Measurements from ENCODE around the gene MEG3.

Gene MEG3

GRCh38 chr14:100841066-100841760 lies 15.3 kb downstream of the MEG3 start:
- Mint-ChIP-seq H3K4me1 (no peaks in the 10 kb centered on the region), H3K27me3 (peaks cover 36% of the 10 kb centered on the region), H3K4me3 (no peak overlapping the region), H3K36me3 (no peaks in the 10 kb centered on the region), H3K9me3 (no peaks in the 10 kb centered on the region), H3K27ac (no peak overlapping the region)
- ATAC-seq, result no peak

GRCh38 chr14:100841761-100842403 lies 16.0 kb downstream of the MEG3 start:
- Mint-ChIP-seq H3K36me3 (no peaks in the 10 kb centered on the region), H3K4me1 (no peaks in the 10 kb centered on the region), H3K9me3 (no peaks in the 10 kb centered on the region), H3K27me3 (peaks cover 30% of the 10 kb centered on the region), H3K4me3 (no peak overlapping the region), H3K27ac (no peak overlapping the region)
- ATAC-seq, result no peak

GRCh38 chr14:100842799-100843198 lies 16.9 kb downstream of the MEG3 start:
- no peak for ATAC-seq

GRCh38 chr14:100844082-100844408 lies 18.1 kb downstream of the MEG3 start:
- no peaks in the 10 kb centered on the region for H3K4me1 Mint-ChIP-seq
- H3K27me3 Mint-ChIP-seq, result peaks cover 9% of the 10 kb centered on the region
- no peak for ATAC-seq
- H3K27ac Mint-ChIP-seq, result no peak overlapping the region
- H3K36me3 Mint-ChIP-seq, result no peaks in the 10 kb centered on the region
- H3K4me3 Mint-ChIP-seq, result no peak overlapping the region
- H3K9me3 Mint-ChIP-seq, result no peaks in the 10 kb centered on the region

More at GRCh38 chr14:100842799-100843198, 16.9 kb downstream of the MEG3 start:
- Mint-ChIP-seq H3K9me3 (no peaks in the 10 kb centered on the region), H3K4me3 (no peak overlapping the region), H3K27me3 (peaks cover 22% of the 10 kb centered on the region), H3K4me1 (no peaks in the 10 kb centered on the region), H3K27ac (no peak overlapping the region), H3K36me3 (no peaks in the 10 kb centered on the region)

- Mint-ChIP-seq H3K4me3 (no peak overlapping the region), H3K4me1 (no peaks in the 10 kb centered on the region), H3K27ac (no peak overlapping the region), H3K36me3 (no peaks in the 10 kb centered on the region), H3K9me3 (no peaks in the 10 kb centered on the region), H3K27me3 (peaks cover 9% of the 10 kb centered on the region)
- no peak for ATAC-seq
Observed at GRCh38 chr14:100844421-100844820, 18.5 kb downstream of the MEG3 start.

GRCh38 chr14:100844846-100845245 lies 18.9 kb downstream of the MEG3 start:
- no peak for ATAC-seq
- Mint-ChIP-seq H3K27ac (no peak overlapping the region), H3K4me1 (no peaks in the 10 kb centered on the region), H3K27me3 (peaks cover 8% of the 10 kb centered on the region), H3K4me3 (no peak overlapping the region), H3K9me3 (no peaks in the 10 kb centered on the region), H3K36me3 (no peaks in the 10 kb centered on the region)

GRCh38 chr14:100845341-100845740 lies 19.4 kb downstream of the MEG3 start:
- no peaks in the 10 kb centered on the region for H3K9me3 Mint-ChIP-seq
- no peaks in the 10 kb centered on the region for H3K36me3 Mint-ChIP-seq
- no peak for ATAC-seq
- H3K4me1 Mint-ChIP-seq, result no peaks in the 10 kb centered on the region
- H3K4me3 Mint-ChIP-seq, result no peak overlapping the region
- no peak overlapping the region for H3K27ac Mint-ChIP-seq
- peaks cover 3% of the 10 kb centered on the region for H3K27me3 Mint-ChIP-seq

GRCh38 chr14:100846309-100846859 lies 20.5 kb downstream of the MEG3 start:
- Mint-ChIP-seq H3K27me3 (no peaks in the 10 kb centered on the region), H3K9me3 (no peaks in the 10 kb centered on the region), H3K27ac (no peak overlapping the region), H3K36me3 (no peaks in the 10 kb centered on the region), H3K4me3 (no peak overlapping the region), H3K4me1 (no peaks in the 10 kb centered on the region)
- ATAC-seq, result no peak

- Mint-ChIP-seq H3K36me3 (no peaks in the 10 kb centered on the region), H3K4me1 (no peaks in the 10 kb centered on the region), H3K9me3 (no peaks in the 10 kb centered on the region), H3K4me3 (no peak overlapping the region), H3K27ac (no peak overlapping the region), H3K27me3 (no peaks in the 10 kb centered on the region)
- ATAC-seq, result no peak
Observed at GRCh38 chr14:100849115-100849781, 23.3 kb downstream of the MEG3 start.

GRCh38 chr14:100850841-100851585 lies 25.1 kb downstream of the MEG3 start:
- Mint-ChIP-seq H3K27me3 (no peaks in the 10 kb centered on the region), H3K4me3 (no peak overlapping the region), H3K9me3 (no peaks in the 10 kb centered on the region), H3K36me3 (no peaks in the 10 kb centered on the region), H3K27ac (no peak overlapping the region), H3K4me1 (no peaks in the 10 kb centered on the region)
- ATAC-seq, result peak; percentile 81

GRCh38 chr14:100851586-100851916 lies 25.6 kb downstream of the MEG3 start:
- Mint-ChIP-seq H3K4me1 (no peaks in the 10 kb centered on the region), H3K27me3 (no peaks in the 10 kb centered on the region), H3K4me3 (no peak overlapping the region), H3K36me3 (no peaks in the 10 kb centered on the region), H3K27ac (no peak overlapping the region), H3K9me3 (no peaks in the 10 kb centered on the region)
- no peak for ATAC-seq

GRCh38 chr14:100851946-100852620 lies 26.2 kb downstream of the MEG3 start:
- H3K27me3 Mint-ChIP-seq, result no peaks in the 10 kb centered on the region
- no peaks in the 10 kb centered on the region for H3K4me1 Mint-ChIP-seq
- H3K9me3 Mint-ChIP-seq, result no peaks in the 10 kb centered on the region
- H3K27ac Mint-ChIP-seq, result no peak overlapping the region
- ATAC-seq, result no peak
- H3K36me3 Mint-ChIP-seq, result no peaks in the 10 kb centered on the region
- no peak overlapping the region for H3K4me3 Mint-ChIP-seq

GRCh38 chr14:100854435-100854834 lies 28.5 kb downstream of the MEG3 start:
- no peaks in the 10 kb centered on the region for H3K9me3 Mint-ChIP-seq
- H3K4me3 Mint-ChIP-seq, result no peak overlapping the region
- no peak for ATAC-seq
- H3K27me3 Mint-ChIP-seq, result peaks cover 7% of the 10 kb centered on the region
- H3K36me3 Mint-ChIP-seq, result no peaks in the 10 kb centered on the region
- no peaks in the 10 kb centered on the region for H3K4me1 Mint-ChIP-seq
- no peak overlapping the region for H3K27ac Mint-ChIP-seq

- no peaks in the 10 kb centered on the region for H3K4me1 Mint-ChIP-seq
- H3K27ac Mint-ChIP-seq, result no peak overlapping the region
Observed at GRCh38 chr14:100855256-100855930, 29.5 kb downstream of the MEG3 start.

More at GRCh38 chr14:100855256-100855930, 29.5 kb downstream of the MEG3 start:
- H3K36me3 Mint-ChIP-seq, result no peaks in the 10 kb centered on the region
- H3K27me3 Mint-ChIP-seq, result peaks cover 16% of the 10 kb centered on the region
- no peaks in the 10 kb centered on the region for H3K9me3 Mint-ChIP-seq
- H3K4me3 Mint-ChIP-seq, result no peak overlapping the region
- ATAC-seq, result no peak

Measured in stimulated activated memory B cell treated with anti-CD40 and anti-IgM and Interleukin-4, amounts not matched to agents 10 μg/mL and 1 μg/mL and 100 μg/mL, for 72 hours (primary cell).